Activated T-helper 9 cell treated with anti-CD3 and anti-CD28 coated beads, Interleukin-2, amount 50 U/mL, for 16 hours (primary cell): ENCODE results near the gene NLGN4X.

Experiments
- DNase-seq: peaks from one replicate; pipeline ENCODE4 v3.0.0-alpha.2; 2020; ENCODE audit warnings: low read depth

NLGN4X gene

GRCh38 chrX:5857232-5857631 is 371.4 kb downstream of the NLGN4X start:
- DNase-seq = no peak

GRCh38 chrX:5852941-5853340 is 375.7 kb downstream of the NLGN4X start:
- DNase-seq = no peak

- no peak for DNase-seq
Measured at GRCh38 chrX:5842601-5843000, 386.1 kb downstream of the NLGN4X start.
